NK-92 treated with Interleukin-12 subunit alpha and Interleukin-12 subunit beta, amount 100 ng/mL, for 24 hours (cell line): ENCODE results near the gene RETN.
"Not testable (repeated sequence)": the region's sequence is repeated elsewhere in the genome, so short reads cannot be mapped to it uniquely, and the experiment has no call there.

Experiments used
- DNase-seq: peaks from one replicate; lab custom pipeline; 2025; lab: John Stamatoyannopoulos, UW

Gene RETN

DNA sequence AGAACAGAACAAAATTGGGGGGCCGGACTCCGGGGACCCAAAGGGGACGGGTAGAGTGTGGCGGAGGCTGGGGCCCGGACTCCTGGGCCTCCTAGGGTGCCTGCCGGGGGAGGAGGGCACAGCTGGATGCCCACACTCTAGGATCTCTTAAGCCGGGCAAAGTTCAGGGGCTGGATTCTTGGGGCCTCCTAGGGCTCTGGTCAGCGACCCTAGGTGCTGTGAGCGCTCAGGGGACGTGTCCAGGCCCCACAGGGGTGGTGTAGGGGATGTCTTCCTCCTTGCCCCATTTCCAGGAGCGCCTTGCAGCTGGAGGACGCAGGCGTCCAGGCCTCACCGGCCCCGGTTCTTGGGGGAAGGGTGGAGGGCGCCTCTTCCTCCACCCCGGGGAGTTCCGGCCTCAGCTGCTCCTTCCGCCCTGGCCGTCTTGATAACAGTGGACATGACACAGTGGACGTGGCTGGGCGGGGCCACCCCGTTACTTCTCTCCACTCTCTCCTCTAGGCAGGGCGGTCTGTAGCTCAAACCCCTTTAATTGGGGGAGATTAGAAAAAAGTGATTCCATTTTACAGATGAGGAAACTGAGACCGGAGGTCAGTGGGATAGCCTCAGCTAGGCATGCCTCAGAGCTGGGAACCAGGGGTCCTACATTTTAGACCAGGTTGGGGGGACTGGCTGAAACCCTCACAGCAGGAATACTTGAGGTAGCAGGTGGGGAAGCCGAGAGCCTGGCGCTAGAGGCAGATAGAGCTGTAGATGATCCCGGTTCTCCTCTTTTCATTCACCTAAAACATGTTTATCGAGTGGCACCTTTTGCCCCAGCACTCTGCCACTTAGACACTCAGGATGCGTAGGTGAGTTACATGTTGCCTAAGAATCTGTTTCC lies 31.2 kb upstream of the RETN start:
- no peak for DNase-seq

DNA sequence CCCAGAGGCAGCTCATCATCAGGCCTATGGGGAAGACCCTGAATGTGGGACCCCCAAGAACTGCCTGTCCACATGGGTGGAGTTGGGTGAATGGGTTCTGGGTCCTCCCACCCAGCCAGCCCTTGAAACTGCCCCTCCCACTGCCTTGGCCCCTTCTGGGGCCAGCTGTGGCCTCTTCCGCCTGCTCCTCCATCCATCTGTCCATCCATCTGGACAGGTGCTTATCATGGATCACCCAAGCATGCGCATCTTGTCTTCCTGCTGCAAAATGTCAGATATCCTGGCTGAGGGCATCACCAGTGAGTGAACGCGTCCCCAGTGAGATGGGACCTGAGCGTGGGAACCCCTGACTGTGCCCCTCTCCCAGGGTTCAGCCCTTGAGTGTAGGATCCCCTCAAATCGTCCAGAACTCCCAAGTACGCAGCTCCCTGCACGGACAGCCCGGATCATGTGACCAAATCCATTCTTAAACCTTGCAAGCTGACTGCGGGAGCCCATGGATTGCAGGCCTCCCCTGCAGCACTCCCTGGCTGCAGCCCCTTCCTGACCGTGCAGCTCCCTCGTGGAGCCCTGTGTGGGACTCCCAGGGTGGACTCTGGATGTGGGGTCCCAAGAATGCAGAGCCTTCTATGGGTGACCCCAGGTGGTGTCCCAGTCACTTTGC lies 29.9 kb upstream of the RETN start:
- no peak for DNase-seq

DNA sequence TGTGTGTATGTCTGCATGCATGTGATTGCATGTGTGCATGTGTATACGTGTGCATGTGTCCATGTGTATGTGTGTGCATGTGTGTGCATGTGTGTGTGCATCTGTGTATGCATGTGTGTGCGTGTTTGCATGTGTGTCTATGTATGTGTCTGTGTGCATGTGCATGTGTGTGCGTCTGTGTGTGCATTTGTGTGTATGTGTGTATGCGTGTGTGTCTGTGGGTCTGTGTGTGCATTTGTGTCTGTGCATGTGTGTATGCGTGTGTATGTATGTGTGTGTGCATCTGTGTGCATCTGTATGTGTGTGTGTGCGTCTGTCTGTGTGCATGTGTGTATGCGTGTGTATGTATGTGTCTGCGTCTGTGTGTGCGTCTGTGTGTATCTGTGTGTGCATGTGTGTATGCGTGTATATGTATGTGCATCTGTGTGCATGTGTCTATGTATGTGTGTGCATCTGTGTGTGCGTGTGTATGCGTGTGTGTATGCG lies 28.9 kb upstream of the RETN start:
- DNase-seq: no peak

DNA sequence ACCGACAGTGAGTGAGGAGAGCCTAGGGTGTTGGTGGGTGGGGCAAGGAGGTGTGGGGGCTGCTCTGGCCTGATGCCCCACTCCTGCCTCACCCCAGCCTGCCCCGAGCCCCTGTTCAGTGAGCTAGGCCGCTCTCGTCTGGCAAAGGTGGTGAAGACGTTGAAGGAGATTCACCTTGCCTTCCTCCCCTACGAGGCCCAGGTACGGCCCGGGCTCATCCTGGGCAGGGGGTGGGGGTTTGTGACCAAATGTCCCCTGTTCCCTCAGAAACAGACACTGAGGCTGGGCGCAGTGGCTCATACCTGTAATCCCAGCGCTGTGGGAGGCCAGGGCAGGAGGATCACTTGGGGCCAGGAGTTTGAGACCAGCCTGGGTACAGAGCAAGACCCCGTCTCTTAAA lies 28.0 kb upstream of the RETN start:
- no peak for DNase-seq

DNA sequence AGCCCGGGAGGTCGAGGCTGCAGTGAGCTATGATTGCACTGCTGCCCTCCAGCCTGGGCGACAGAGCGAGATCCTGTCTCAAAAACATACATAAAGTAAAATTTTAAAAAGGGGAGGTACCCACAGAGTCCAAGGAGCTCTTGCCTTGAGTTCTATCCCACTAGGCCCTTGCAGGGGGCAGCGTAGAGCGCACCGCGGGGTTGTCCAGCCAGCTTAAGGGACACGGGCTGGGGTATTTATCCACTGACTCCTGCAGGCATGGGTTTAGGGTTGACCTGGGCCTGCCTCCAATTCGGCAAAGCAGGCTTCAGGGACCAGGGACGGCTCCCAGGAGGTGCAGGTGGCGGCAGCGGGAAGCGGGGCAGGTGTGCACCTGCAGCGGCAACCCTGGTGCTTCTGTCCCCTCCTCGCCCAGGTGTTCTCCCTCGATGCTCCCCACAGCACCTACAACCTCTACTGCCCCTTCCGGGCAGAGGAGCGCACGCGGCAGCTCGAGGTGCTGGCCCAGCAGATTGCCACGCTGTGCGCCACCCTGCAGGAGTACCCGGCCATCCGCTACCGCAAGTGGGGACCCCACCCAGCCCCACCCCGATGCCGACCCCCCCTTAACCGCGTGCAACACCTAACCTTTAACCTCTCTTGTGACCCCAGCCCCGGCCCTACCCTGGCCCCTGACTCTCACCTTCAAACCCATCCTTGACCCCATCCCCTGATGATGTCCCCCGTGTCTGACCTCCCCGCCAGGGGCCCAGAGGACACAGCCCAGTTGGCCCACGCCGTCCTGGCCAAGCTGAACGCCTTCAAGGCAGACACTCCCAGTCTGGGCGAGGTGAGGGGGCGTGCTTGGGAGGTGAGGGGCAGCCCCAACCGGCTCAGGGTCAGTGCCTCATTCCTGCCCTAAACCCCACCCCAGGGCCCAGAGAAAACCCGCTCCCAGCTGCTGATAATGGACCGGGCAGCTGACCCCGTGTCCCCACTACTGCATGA lies 27.3 kb upstream of the RETN start:
- no peak for DNase-seq

DNA sequence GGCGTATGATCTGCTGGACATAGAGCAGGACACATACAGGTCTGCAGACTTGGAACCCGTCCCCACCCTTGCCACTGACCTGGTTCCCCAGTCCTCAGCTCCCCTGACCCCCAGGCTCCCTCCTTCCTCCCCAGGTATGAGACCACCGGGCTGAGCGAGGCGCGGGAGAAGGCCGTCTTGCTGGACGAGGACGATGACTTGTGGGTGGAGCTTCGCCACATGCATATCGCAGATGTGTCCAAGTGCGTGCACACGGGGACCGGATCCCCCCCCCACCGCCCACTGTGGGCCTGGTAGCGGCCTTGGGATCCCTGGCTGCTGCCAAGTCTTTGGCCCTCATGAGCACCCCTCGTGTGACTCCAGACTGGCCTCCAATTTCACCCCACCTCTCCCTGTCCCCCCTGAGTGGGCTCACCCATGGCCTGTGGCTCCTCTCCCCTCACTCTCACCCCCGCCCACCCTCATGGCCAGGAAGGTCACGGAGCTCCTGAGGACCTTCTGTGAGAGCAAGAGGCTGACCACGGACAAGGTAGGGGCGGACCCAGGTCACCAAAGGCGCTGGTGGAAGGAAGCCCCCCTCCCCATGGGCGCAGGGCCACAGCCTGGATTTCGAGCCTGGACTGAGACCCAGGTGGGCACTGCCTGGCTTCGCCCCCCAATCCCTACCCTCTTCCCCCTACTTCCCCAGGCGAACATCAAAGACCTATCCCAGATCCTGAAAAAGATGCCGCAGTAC lies 26.4 kb upstream of the RETN start:
- no peak for DNase-seq

DNA sequence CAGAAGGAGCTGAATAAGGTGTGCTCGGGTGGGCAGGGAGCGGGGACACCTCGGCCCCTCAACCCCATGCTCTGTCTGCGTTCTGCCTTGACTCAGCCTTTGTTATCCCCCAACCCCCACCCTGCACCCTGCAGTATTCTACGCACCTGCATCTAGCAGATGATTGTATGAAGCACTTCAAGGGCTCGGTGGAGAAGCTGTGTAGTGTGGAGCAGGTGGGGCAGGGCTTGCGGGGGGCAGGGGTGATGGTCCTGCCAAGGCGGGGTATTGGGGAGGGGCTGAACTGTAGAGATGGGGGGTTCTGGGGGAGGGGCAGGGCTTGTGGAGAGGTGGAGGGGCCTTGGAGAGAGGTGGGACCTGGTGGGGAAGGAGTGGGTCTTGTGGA lies 25.8 kb upstream of the RETN start:
- no peak for DNase-seq

DNA sequence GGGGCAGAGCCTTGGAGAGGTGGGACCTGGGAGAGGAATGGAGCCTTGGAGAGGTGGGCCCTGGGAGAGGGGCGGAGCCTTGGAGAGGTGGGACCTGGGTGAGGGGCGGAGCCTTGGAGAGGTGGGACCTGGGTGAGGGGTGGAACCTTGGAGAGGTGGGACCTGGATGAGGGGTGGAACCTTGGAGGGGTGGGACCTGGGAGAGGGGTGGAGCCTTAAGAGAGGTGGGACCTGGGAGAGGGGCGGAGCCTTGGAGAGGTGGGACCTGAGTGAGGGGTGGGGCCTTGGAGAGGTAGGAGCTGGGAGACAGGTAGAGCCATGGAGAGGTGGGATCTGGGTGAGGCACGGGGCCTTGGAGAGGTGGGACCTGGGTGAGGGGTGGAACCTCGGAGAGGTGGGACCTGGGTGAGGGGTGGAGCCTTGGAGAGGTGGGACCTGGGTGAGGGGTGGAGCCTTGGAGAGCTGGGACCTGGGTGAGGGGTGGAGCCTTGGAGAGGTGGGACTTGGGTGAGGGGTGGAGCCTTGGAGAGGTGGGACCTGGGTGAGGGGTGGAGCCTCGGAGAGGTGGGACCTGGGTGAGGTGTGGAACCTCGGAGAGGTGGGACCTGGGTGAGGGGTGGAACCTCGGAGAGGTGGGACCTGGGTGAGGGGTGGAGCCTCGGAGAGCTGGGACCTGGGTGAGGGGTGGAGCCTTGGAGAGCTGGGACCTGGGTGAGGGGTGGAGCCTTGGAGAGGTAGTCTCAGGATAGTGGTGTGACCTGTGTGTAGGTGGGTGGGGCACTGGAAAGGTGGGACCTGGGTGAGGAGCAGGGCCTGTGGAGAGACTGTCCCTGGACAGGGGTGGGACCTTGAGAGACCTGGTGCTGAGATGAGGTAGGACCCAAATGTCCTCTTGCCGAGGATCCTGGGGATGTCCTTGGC lies 25.0 kb upstream of the RETN start:
- DNase-seq: not testable (repeated sequence)

DNA sequence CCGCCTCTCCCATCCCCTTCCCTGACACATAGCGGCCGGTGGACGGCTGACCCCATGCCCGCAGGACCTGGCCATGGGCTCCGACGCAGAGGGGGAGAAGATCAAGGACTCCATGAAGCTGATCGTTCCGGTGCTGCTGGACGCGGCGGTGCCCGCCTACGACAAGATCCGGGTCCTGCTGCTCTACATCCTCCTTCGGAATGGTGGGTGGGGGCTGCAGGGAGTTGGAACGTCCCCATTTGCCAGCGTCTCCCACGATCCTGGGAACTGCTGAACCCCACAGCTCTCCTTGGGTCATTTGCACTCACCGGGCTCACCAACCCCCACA lies 24.3 kb upstream of the RETN start:
- no peak for DNase-seq

DNA sequence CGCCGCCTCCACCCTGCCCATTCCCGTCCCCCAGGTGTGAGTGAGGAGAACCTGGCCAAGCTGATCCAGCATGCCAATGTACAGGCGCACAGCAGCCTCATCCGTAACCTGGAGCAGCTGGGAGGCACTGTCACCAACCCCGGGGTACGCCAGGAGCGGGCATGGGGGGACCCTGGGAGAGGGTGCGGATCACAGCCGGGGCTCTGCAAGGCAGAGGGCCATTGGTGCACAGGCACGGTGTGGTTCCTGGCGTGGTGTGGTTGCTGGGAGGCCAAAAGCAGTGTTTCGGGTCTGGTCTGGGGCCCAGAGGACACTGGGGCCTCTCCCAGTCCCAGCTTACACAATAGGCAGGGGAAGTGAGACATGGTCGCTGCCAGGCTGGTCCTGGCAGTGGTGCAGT lies 23.7 kb upstream of the RETN start:
- DNase-seq: no peak

DNA sequence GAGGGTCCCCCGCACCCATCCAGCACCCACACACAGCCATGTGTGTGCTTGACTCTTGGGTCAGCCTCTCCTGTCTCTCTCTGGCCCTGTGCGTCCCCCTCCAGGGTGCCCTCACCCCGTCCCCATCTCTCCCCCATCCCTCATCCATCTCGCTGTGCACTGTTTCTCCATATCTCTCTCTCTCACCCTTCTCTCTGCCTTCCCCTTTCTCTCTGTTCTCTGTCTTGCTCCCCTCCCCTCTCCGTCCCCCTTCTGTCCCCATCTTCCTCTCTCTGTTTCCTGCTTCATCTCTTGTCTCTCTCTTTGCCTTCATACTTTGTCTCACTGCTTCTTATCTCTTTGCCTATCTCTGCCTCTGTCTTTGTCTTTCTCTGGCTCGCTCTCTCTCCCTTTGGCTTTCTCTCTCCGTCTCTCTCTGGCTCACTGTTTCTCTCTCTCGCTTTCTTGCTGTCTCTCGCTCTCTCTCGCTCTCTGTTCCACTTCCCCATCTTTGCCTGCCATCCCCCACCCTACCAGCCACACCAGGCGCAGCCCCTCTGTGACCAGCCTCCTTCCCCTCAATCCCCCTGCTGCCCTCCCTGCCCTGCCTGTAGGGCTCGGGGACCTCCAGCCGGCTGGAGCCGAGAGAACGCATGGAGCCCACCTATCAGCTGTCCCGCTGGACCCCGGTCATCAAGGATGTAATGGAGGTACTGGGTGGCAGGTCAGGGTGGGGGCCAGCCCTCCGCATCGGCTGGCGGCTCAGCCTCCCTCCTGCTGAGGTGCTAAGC lies 23.0 kb upstream of the RETN start:
- DNase-seq: no peak

DNA sequence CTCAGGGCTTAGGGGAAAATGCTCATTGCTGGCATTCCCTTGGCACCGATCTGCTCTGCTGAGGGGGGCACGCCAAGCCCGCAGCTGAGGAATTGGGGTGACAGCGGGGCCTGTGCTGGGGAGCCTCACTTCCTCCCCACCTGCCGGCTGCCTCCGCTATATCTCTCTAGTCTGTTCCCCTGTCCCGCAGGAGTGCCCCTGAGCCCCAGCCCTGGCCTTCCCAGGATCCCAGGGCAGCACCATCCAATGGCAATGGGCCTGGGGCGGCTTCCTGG lies 22.5 kb upstream of the RETN start:
- DNase-seq: no peak

DNA sequence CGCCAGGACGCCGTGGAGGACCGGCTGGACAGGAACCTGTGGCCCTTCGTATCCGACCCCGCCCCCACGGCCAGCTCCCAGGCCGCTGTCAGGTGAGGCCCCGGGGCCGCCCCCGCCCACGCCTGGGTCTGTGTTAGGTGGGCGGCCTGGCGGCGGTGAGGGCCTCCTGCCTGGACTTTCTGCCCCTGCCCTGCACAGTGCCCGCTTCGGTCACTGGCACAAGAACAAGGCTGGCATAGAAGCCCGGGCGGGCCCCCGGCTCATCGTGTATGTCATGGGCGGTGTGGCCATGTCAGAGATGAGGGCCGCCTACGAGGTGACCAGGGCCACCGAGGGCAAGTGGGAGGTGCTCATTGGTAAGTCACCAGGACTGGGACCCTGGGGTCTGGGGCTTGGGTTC lies 21.7 kb upstream of the RETN start:
- no peak for DNase-seq

DNA sequence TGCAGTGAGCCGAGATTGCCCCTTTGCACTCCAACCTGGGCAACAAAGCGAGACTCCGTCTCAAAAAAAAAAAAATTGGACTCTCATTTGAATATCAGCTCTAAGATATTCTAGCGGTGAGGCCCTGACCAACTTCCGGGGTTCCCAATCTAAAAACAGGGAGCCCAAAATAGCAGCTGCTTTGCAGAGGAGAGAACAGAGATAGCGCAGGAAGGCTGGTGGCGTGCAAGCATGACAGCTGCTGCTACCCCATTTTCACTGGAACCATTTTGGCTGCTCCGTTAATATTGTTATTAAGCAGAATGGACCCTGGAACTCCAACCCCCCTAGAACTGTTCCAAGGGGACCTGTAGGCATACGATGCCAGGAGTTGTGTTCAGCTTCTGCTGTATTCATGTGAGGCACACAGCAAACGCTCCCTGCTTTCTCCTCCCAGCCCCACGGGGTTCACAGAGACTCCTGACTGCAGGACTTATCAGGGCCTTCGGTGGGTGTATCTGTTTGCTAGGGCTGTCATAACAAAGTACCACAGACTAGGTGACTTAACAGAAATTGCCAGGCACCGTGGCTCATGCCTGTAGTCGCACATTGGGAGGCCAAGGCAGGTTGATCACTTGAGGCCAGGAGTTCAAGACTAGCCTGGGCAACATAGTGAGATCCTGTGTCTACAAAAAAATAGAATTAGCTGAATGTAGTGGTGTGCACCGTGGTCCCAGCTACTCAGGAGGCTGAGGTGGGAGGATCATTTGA lies 20.4 kb upstream of the RETN start:
- no peak for DNase-seq

DNA sequence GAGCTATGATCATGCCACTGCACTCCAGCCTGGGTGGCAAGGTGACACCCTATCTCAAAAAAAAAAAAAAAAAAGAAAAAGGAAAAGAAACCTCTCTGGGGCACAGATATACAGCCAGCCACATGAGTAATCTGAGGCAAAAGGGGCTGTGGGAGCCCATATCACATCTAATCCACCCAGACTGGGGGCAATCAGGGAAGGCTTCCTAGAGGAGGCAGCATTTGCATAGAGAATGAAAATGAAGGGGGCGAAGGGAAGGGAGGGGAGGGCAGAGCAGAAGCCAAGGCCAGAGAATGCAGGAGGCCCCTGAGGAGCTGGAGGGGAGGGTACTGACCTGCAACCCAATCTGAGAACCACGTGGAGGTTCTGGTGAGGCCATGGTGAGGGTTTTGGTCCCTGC lies 18.7 kb upstream of the RETN start:
- no peak for DNase-seq

DNA sequence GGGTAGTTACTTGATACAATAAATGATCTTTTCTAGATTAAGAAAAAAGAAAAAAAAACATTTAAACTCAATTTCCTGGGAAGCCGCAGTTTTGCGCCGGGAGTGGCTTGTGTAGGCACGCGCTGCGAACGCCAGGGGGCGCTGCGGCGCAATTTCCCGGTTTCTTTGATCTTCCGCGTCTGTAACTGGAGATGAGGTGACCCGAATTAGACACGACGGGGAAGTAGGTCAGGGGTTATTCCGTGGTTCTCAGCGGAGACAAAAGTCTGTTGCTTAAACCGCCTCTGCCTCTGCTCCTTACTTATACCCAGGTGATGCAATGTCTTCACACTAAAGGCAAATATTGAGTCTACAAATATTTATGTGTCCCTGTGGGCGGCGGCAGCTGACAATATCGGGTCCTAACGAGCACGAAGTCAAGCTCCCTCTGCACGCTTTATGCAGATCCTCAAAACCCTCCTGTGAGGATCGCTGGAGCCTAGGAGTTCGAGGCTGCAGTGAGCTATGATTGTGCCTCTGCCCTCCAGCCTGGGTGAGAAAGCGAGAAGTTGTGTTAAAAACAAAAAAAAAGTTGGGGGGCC lies 16.7 kb upstream of the RETN start:
- peak; percentile 64 for DNase-seq

DNA sequence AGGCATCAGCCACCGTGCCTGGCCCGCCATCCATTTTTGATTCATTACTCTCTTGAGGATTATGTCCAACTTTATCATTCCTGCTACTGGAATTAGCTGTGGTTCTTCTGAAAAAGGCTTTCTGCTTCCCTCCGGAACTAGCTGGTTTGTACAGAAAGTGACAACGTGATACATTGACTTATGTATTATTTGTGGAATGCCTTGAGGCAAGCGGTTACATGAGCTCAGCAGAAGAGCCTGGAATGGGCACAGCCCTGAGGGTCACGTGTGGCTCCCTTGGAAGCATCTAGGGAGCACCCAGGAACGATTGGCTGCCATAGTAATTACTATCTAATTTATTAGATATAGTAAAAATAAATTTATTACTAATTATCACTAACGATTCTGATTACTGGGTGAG lies 14.4 kb upstream of the RETN start:
- DNase-seq: no peak

DNA sequence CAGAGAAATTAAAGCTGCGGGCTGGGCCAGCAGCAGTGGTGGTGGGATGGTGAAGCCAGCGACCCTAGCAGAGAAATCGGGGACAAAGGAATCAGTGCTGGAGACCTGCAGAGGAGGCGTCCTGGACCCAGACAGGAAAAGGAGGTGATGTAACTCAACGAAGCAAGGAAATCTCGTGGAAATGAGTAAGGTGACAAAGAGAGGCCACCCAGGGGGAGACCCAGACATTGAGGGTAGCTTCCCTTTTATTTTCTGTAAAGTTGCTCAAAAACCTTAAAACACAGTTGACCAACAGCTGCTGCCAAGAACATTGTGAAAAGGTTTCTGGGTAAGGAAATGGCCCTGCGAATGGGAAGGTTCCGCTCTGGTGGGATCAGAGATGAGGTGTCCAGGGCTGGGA lies 13.3 kb upstream of the RETN start:
- no peak for DNase-seq

DNA sequence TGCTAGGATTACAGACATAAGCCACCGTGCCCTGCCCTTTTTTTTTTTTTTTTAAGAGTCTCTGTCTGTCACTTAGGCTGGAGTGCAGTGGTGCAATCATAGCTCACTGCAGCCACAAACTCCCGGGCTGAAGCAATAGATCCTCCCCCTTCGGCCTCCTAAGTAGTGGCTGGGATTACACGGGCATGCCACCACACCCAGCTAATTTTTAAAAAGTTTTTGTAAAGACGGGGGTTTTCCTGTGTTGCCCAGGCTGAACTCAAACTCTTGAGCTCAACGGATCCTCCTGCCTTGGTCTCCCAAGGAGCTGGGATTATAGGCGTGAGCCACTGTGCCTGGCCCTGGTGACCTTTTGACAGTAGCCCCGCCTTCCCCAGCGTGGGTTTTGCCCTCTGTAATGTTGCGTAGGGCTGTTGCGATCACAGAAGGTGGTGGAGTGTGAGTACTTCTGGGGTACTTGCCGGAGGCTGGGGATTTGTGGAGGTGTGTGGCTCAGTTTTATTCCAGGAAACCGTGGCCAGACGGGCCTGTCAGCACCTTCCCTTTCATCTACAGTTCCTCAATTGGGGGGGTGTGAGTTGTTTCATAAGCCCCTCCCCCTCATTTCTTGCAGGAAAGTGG lies 11.6 kb upstream of the RETN start:
- no peak for DNase-seq
